SK-N-SH (cell line): ENCODE results near the gene SAP30. TPM values are rescaled to one million over a fixed set of nuclear protein-coding genes. Genes with fewer than 3 reads are reported as not detected.
A peak's percentile ranks its signal among the peaks of the same experiment; 100 is the strongest.

ENCODE experiments used
- CTCF ChIA-PET: fragments of 300-600, 350-600 bp; formaldehyde crosslinking; extraction: SDS; loops from one replicate; lab custom pipeline; 2021; lab: Yijun Ruan, JAX
- POLR2A ChIA-PET: fragments of 350-600 bp; sonication (Branson Sonifier 250); formaldehyde crosslinking; extraction: SDS; loops from one replicate; lab custom pipeline; 2020; ENCODE audit warnings: antibody characterized with exemption, inconsistent platforms; lab: Yijun Ruan, JAX
- DNase-seq: peaks from one replicate; pipeline ENCODE4 v3.0.0; 2012
- H2AFZ ChIP-seq: fragments of 200-600 bp; sonication (generic); 2 replicates; pipeline ENCODE4 v1.8.1; 2016; ENCODE audit warnings: antibody characterized with exemption, mild to moderate bottlenecking, low read depth
- H3F3A ChIP-seq: fragments of 200-600 bp; sonication (generic); replicated peaks from 2 replicates; pipeline ENCODE3; 2016; ENCODE audit warnings: antibody characterized with exemption, mild to moderate bottlenecking; ENCODE audit not compliant: insufficient read depth
- H3K27ac ChIP-seq, 2 experiments: fragments of 200-500 bp in 1 of 2; fragments of 200-600 bp in 1 of 2; sonication (Bioruptor generic) in 1 of 2; sonication (generic), shearing (Covaris generic) in 1 of 2; 2 replicates each; pipeline versions ENCODE4 v1.5.1 to v1.6.1; 2014 to 2016; ENCODE audit warnings: low read depth in 2 of 2, inconsistent platforms in 1 of 2, low read length in 1 of 2, mild to moderate bottlenecking in 1 of 2, mixed read lengths in 1 of 2
- H3K27me3 ChIP-seq: fragments of 200-600 bp; sonication (generic), shearing (Covaris generic); 2 replicates; pipeline ENCODE4 v1.6.1; 2016; ENCODE audit warnings: mixed run types; ENCODE audit not compliant: insufficient read depth
- H3K36me3 ChIP-seq, 2 experiments: fragments of 200-500 bp in 1 of 2; fragments of 200-600 bp in 1 of 2; sonication (Bioruptor generic) in 1 of 2; sonication (generic) in 1 of 2; replicated peaks in 1 of 2; 2 replicates each; pipeline versions ENCODE3 to v1.5.1; 2014 to 2016; ENCODE audit warnings: low read length in 1 of 2, mild to moderate bottlenecking in 1 of 2; ENCODE audit not compliant: insufficient read depth in 2 of 2, control insufficient read depth in 1 of 2
- H3K4me1 ChIP-seq, 2 experiments: fragments of 200-500 bp in 1 of 2; fragments of 200-600 bp in 1 of 2; sonication (Bioruptor generic) in 1 of 2; sonication (generic), shearing (Covaris generic) in 1 of 2; 2 replicates each; pipeline versions ENCODE4 v1.5.1 to v1.6.1; 2014 to 2016; ENCODE audit warnings: low read depth in 1 of 2, low read length in 1 of 2, mixed run types in 1 of 2; ENCODE audit not compliant: insufficient read depth in 2 of 2, control insufficient read depth in 1 of 2
- H3K4me2 ChIP-seq: fragments of 200-600 bp; sonication (generic), shearing (Covaris generic); 2 replicates; pipeline ENCODE4 v1.6.1; 2017; ENCODE audit warnings: mixed run types
- H3K4me3 ChIP-seq, 2 experiments: fragments of 200-500 bp in 1 of 2; fragments of 200-600 bp in 1 of 2; sonication (Bioruptor generic) in 1 of 2; sonication (generic), shearing (Covaris generic) in 1 of 2; 2 replicates each; pipeline versions ENCODE4 v1.5.1 to v1.8.1; 2014 to 2016; ENCODE audit warnings: low read depth in 2 of 2, inconsistent platforms in 1 of 2, low read length in 1 of 2, mild to moderate bottlenecking in 1 of 2, mixed read lengths in 1 of 2, moderate library complexity in 1 of 2
- H3K79me2 ChIP-seq: fragments of 200-600 bp; sonication (generic); 2 replicates; pipeline ENCODE4 v1.8.1; 2017; ENCODE audit warnings: mild to moderate bottlenecking; ENCODE audit not compliant: insufficient read depth
- H3K9ac ChIP-seq: fragments of 200-600 bp; sonication (generic); 2 replicates; pipeline ENCODE4 v1.6.1; 2017; ENCODE audit warnings: mixed run types
- H3K9me2 ChIP-seq: fragments of 200-600 bp; sonication (generic); 2 replicates; pipeline ENCODE4 v1.6.1; 2017; ENCODE audit warnings: mixed run types
- H3K9me3 ChIP-seq: fragments of 200-600 bp; sonication (generic); 2 replicates; pipeline ENCODE4 v1.6.1; 2017; ENCODE audit warnings: mixed run types, mild to moderate bottlenecking, moderate library complexity
- H4K20me1 ChIP-seq: fragments of 200-600 bp; sonication (generic); 2 replicates; pipeline ENCODE4 v1.6.1; 2017; ENCODE audit warnings: mild to moderate bottlenecking, mixed run types; ENCODE audit not compliant: insufficient read depth
- FOXJ3 ChIP-seq: sonication (generic); formaldehyde crosslinking; IDR thresholded peaks from 2 replicates; pipeline ENCODE4 v1.5.1; 2020; ENCODE audit warnings: mild to moderate bottlenecking, missing genetic modification reagents
- GABPA ChIP-seq: IDR thresholded peaks from 2 replicates; pipeline ENCODE4 v1.4.0; 2012; ENCODE audit warnings: low read depth, mild to moderate bottlenecking
- MXI1 ChIP-seq: IDR thresholded peaks from 2 replicates; pipeline ENCODE4 v1.6.1; 2012; ENCODE audit warnings: mild to moderate bottlenecking, low read depth, low read length, improper control_type of control experiment
- NRF1 ChIP-seq: IDR thresholded peaks from 2 replicates; pipeline ENCODE4 v1.6.1; 2012; ENCODE audit warnings: low read depth, mild to moderate bottlenecking, low read length
- POLR2AphosphoS5 ChIP-seq: IDR thresholded peaks from 2 replicates; pipeline ENCODE4 v1.6.1; 2012; ENCODE audit warnings: low read depth, low read length
- RAD21 ChIP-seq: IDR thresholded peaks from 2 replicates; pipeline ENCODE4 v1.6.1; 2012; ENCODE audit warnings: mild to moderate bottlenecking, low read length
- REST ChIP-seq: IDR thresholded peaks from 2 replicates; pipeline ENCODE4 v1.6.1; 2012; ENCODE audit warnings: mild to moderate bottlenecking, low read depth, low read length, moderate library complexity
- RFX5 ChIP-seq: IDR thresholded peaks from 2 replicates; pipeline ENCODE4 v1.6.1; 2012; ENCODE audit warnings: mild to moderate bottlenecking, improper control_type of control experiment, low read length
- SIN3A ChIP-seq: IDR thresholded peaks from 2 replicates; pipeline ENCODE4 v1.6.1; 2012; ENCODE audit warnings: low read depth, mild to moderate bottlenecking, low read length, moderate library complexity, borderline replicate concordance
- TAF1 ChIP-seq: IDR thresholded peaks from 2 replicates; pipeline ENCODE4 v1.6.1; 2012; ENCODE audit warnings: low read depth, mild to moderate bottlenecking, low read length, moderate library complexity, borderline replicate concordance
- TCF12 ChIP-seq: IDR thresholded peaks from 2 replicates; pipeline ENCODE4 v1.4.0; 2012
- YY1 ChIP-seq: IDR thresholded peaks from 2 replicates; pipeline ENCODE4 v1.4.0; 2012; ENCODE audit warnings: low read depth, mild to moderate bottlenecking
- WGBS: methylation state at CpG from one replicate; pipeline ENCODE4 v1.1.6; 2017; ENCODE audit warnings: low lambda C conversion rate; 5-methylcytosine and 5-hydroxymethylcytosine counted together
- polyA plus RNA-seq, 3 experiments: library from polyadenylated mRNA; depleted of rRNA; stranded (reverse); fragments of >200 nt; gene quantifications; 2 replicates each; pipeline ENCODE4 v1.2.3, GENCODE V29; 2012
- TF ChIP-seq, protein P1 (sequence below): IDR thresholded peaks from 2 replicates; pipeline ENCODE4 v1.4.0; 2012; ENCODE audit warnings: low read depth
- TF ChIP-seq, protein P2 (sequence below): fragments of 150-350 bp; IDR thresholded peaks from 2 replicates; pipeline ENCODE4 v1.6.1; 2017; ENCODE audit warnings: antibody characterized with exemption, low read length, low read depth, borderline replicate concordance
- TF ChIP-seq, protein P3 (sequence below): IDR thresholded peaks from 2 replicates; pipeline ENCODE4 v1.4.0; 2012; ENCODE audit warnings: low read depth, borderline replicate concordance
- TF ChIP-seq, protein P4 (sequence below): IDR thresholded peaks from 2 replicates; pipeline ENCODE4; 2012

SAP30 gene
- polyA plus RNA-seq (2012; rRNA removed): 16.6 and 19.0 TPM in 2 replicates
- polyA plus RNA-seq (2012; cell fraction: cytosol; rRNA removed): 20.5 and 27.1 TPM in 2 replicates
- 4.9 and 8.8 TPM in 2 replicates for polyA plus RNA-seq (2012; cell fraction: nucleus; rRNA removed)

- POLR2A ChIA-PET: interaction anchor here (1.0 to 3.8 kb wide), 8 partner anchors 33 to 782 kb away, joined by 3 to 69 read pairs (median 3); partner anchors contain the start of gene HMGB2
- peak within 1 kb of the TSS; percentile 78 for H3K4me2 ChIP-seq
- no peaks in the 10 kb centered on the region for H4K20me1 ChIP-seq
- H3K27me3 ChIP-seq: no peaks in the 10 kb centered on the region
- H2AFZ ChIP-seq: peak within 1 kb of the TSS; percentile 91
- peak within 1 kb of the TSS; percentile 88 for H3K9ac ChIP-seq
- H3F3A ChIP-seq: peaks cover 35% of the 10 kb centered on the region
- peak within 1 kb of the TSS; percentile 92 to 94 for H3K4me3 ChIP-seq
- WGBS: 0% methylated on average over 38 of the region's 72 CpGs
- H3K79me2 ChIP-seq: peaks cover 51% of the 10 kb centered on the region
- H3K27ac ChIP-seq: peak within 1 kb of the TSS; percentile 91 to 94
- H3K4me1 ChIP-seq: peaks cover 6 to 18% of the 10 kb centered on the region in 2 experiments
- peaks cover 3 to 7% of the 10 kb centered on the region in 2 experiments for H3K36me3 ChIP-seq
- no peaks in the 10 kb centered on the region for H3K9me3 ChIP-seq
- CTCF ChIA-PET: interaction anchor here (0.8 to 2.8 kb wide), 6 partner anchors 15 to 357 kb away, joined by 3 to 8 read pairs (median 4); no protein-coding TSS in a partner anchor
- H3K9me2 ChIP-seq: no peaks in the 10 kb centered on the region
- TF ChIP-seq REST (peak; percentile 84), NRF1 (peak; percentile 90), SIN3A (peak; percentile 98), FOXJ3 (CRISPR knock-in tag) (no peak), TAF1 (peak; percentile 65; the same call in 1 of the 2 replicates), MXI1 (peak; percentile 96), GABPA (no peak), RAD21 (no peak), RFX5 (no peak; the same call in 1 of the 2 replicates), TCF12 (0 out of 2 replicates have a peak, but pooled peaks have one; percentile 15), POLR2AphosphoS5 (peak; percentile 95), YY1 (peak; percentile 81; the same call in 1 of the 2 replicates)
- TF ChIP-seq, protein P1, sequence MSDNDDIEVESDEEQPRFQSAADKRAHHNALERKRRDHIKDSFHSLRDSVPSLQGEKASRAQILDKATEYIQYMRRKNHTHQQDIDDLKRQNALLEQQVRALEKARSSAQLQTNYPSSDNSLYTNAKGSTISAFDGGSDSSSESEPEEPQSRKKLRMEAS: peak; percentile 88
- TF ChIP-seq, protein P2, sequence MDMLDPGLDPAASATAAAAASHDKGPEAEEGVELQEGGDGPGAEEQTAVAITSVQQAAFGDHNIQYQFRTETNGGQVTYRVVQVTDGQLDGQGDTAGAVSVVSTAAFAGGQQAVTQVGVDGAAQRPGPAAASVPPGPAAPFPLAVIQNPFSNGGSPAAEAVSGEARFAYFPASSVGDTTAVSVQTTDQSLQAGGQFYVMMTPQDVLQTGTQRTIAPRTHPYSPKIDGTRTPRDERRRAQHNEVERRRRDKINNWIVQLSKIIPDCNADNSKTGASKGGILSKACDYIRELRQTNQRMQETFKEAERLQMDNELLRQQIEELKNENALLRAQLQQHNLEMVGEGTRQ: peak; percentile 27; the same call in 1 of the 2 replicates
- TF ChIP-seq, protein P3, sequence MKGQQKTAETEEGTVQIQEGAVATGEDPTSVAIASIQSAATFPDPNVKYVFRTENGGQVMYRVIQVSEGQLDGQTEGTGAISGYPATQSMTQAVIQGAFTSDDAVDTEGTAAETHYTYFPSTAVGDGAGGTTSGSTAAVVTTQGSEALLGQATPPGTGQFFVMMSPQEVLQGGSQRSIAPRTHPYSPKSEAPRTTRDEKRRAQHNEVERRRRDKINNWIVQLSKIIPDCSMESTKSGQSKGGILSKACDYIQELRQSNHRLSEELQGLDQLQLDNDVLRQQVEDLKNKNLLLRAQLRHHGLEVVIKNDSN: peak; percentile 76; the same call in 1 of the 2 replicates
- TF ChIP-seq, protein P4, sequence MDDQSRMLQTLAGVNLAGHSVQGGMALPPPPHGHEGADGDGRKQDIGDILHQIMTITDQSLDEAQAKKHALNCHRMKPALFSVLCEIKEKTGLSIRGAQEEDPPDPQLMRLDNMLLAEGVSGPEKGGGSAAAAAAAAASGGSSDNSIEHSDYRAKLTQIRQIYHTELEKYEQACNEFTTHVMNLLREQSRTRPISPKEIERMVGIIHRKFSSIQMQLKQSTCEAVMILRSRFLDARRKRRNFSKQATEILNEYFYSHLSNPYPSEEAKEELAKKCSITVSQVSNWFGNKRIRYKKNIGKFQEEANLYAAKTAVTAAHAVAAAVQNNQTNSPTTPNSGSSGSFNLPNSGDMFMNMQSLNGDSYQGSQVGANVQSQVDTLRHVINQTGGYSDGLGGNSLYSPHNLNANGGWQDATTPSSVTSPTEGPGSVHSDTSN: 0 out of 2 replicates have a peak, but pooled peaks have one; percentile 18
- DNase-seq: peak; percentile 98
These were observed at the start of gene SAP30 for GRCh38 chr4:173370477-173371291. Gene SAP30, plus strand, starts transcription at chr4:173370954. Its CDS starts 229 bp downstream, at chr4:173371183.
